Cardiac septum (tissue), 1 donor: Measurements from ENCODE around the gene MYO5B. TPM values are rescaled to one million over a fixed set of nuclear protein-coding genes. Genes with fewer than 3 reads are reported as not detected.
"Not testable (repeated sequence)": the region's sequence is repeated elsewhere in the genome, so short reads cannot be mapped to it uniquely, and the experiment has no call there.

Source experiments
- DNase-seq: peaks from one replicate; pipeline ENCODE4 v3.0.0-alpha.2; 2020; ENCODE audit warnings: low spot score
- intact Hi-C: fragments of 100-400 bp; cut with DNase I; formaldehyde crosslinking; loops from one replicate; pipeline ENCODE4 v1.14.0; 2022
- total RNA-seq: library from RNA; stranded (reverse); fragmentation: NEBNext Ultra II Directional; extraction: Animal tissue kit (Norgen Biotek cat#: 25700); gene quantifications from one replicate; pipeline ENCODE4 v1.2.1, GENCODE V29; 2021
- donor health status: DM: no; HTN: no; CAD: no.

Gene MYO5B
- total RNA-seq, 1 donor from 2014 or later, result 5.2 TPM

DNA sequence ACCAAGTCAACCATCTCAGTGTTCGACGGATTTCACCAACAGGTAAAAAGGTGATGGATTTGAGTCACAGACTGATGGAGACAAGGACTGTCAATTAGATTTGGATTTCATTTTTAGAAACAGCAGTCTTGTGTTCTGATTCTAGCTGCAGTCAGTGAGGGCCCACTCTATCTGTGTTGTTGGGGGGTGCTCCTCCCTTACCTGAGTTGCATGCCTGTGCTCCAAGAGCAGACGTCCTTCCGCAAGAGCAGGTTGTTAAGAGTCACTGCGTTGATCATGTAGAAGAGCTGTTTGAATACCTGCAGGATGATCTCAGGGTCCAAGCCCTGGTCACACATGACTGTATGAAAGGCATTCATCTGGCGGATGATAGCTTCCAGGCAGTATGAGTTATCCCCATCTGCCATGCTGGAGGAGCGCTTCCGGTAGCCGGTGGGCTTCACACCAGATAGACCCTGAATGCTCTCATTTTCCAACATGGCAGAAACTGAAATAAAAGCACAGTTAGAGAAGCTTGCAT lies 357.6 kb downstream of the MYO5B start:
- DNase-seq, intact Hi-C loops: not testable (repeated sequence)

DNA sequence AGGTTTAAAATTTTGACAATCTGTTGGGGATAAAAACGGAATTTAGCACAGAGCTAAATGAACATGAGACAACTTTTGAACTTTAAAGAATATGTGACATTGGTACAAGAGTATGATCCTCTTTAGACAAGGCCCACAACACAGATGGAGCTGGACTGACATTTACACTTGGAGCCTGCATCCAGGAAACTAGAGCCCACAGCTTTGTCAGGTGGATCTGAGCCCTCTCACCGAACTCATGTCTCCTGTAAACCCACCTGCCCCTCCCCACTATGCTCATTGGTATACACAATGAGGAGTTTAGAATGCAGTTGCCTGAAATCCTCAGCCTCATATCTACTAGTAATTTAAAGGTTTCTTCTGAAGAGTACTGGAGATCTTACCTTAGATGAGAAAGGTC lies 359.5 kb downstream of the MYO5B start:
- intact Hi-C loops, result no loop called here
- DNase-seq, result no peak

DNA sequence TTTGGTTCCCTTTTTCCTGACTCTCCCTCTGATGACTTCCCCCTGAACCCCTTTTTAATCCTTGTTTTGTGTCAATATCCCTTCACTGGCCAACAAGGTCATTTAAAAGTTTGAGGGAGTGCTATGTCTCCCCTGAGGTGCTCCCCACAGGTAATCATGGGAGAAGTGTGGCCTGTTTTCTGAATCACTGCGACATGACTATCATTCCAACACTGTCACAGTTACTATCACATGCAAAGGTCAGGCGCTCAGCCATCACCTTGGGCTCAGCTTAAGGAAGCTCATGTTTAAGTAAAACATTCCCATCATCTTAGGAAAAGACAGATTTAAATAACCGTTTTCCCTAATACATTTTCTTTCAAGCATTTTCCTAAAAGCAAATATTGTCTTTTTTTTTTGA lies 360.7 kb downstream of the MYO5B start:
- no peak for DNase-seq
- intact Hi-C loops, result no loop called here

DNA sequence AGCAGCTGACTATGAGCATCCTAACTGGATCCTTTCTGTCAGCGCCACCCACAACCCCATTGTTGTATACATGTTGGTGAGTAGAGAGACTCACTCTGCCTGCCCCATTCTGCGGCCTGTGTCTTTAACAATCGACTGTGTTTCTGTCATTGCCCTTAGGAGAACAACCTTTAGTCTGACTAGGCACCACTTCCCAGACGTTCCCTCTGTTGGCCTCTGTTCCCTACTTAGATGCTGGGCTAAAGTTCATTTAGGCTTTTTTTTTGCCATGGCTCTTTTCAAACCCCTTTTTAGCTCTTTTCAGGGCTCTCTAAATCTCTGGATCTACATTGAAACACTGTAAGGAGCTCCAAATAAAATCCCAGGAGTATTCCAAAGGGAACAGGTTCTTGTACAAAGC lies 361.1 kb downstream of the MYO5B start:
- intact Hi-C loops, result no loop called here

DNA sequence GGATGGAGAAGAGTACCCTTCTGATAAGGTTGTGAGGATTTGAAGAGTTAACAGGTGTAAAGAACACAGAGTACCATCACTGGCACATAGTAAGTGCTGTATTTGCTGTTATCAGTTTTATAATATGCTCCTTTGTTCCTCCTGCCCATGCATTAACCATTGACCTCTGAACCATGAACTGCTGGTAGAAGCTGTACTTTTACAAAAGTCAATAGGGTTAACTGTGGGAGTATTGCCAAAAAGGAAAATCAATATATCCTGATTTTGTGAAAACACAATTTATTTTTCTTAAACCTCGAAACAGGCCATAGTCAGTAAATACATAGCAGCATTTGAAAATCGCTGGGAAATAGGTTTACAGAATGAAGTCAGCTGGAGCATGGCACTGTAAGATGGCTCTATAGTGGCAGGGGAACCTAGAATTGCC lies 362.7 kb downstream of the MYO5B start:
- DNase-seq, result no peak
- intact Hi-C loops, result no loop called here

More for the DNA sequence above, 361.1 kb downstream of the MYO5B start:
- no peak for DNase-seq

DNA sequence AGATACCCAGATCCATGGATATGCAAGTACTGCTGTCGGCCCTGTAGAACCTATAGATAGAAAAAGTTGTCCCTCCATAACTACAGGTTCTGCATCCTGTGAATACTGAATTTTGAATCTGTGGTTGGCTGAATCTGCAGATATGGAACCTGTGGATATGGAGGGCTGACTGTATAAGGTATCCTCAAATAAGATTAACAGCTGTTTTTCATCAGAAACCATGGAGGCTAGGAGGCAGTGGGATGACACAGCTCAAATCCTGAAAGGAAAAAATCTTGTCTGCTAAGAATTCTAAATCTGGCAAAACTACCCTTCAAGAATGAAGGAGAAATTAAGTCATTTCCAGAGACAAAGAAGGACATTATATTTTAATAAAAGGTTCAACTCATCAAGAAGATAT lies 367.0 kb downstream of the MYO5B start:
- intact Hi-C loops, result no loop called here
- DNase-seq, result no peak

DNA sequence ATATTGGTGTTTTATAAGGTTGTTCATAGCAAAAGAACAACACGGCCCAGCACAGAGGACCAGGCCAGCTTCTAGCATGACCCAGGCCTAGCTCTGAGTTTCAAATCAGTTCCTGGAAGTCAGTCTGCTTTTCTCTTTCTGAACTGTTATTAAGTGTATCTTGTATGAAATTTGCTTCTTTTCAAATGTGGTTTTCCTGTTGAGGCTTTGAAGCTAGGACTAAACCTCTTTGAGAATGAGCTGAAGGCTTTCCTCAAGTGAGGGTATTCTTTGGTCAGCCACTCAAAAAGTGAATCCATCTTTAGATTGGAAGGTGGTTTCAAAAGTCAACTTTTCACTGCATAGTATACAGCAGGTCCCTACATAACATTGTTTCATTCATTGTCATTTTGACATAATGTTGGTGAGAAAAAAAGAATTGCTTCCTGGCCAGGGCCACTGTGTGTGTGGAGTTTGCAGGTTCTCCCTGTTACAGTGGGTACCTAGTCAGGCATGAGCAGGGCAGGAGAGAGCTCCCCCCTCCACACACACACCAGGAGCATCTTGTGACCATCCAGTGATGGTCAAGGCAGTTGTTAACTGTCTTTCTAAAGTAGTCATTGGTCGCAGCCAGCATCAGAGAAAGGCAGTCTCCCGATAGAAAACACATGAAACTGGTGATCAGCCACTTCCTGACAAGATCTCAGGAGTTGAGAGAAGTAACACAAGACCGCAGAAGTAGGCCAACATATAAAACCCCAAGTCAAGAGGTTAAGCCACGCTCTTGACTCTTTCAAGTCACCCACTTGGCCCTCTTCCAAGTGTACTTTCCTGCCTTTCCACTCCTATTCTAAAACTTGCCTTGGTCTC lies 374.9 kb downstream of the MYO5B start:
- DNase-seq, result no peak
- intact Hi-C loops, result no loop called here

DNA sequence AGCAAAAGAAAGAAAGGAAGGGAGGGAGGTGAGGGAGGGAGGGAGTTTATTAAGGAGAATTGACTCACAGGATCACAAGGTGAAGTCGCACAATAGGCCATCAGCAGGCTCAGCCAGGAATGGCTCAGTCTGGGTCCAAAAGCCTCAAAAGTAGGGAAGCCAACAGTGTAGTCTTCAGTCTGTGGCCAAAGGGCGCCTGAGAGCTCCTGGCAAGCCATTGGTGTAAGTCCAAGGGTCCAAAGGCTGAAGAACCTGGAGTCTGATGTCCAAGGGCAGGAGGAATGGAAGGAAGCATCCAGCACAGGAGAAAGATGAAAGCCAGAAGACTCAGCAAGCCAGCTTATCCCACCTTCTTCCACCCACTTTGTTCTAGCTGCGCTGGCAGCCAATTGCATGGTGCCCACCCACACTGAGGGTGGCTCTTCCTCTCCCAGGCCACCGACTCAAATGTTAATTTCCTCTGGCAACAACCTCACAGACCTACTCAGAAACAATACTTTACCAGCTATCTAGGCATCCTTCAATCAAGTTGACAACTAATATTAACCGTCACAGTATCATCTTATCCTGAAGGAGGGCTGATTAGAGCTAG lies 375.8 kb downstream of the MYO5B start:
- DNase-seq, result no peak
- intact Hi-C loops, result no loop called here

DNA sequence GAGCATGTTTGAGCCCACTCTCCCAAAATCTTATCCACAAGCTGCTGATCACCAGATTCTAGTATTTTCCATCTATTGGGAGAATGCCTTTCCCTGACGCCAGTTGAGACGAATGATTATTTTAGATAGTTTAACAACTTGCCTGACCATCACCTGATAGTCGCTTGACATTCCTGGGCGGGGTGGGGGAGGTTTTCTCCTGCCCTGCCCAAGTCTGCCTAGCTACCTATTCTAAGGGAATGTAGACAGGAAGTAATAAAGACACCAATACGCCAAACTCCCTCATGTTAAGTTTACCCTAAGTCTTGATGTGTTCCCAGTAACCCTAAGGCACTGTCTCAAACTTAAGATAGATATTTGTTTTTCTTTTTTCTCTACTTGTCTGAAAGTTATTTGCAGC lies 377.0 kb downstream of the MYO5B start:
- DNase-seq, result no peak
- intact Hi-C loops, result no loop called here

DNA sequence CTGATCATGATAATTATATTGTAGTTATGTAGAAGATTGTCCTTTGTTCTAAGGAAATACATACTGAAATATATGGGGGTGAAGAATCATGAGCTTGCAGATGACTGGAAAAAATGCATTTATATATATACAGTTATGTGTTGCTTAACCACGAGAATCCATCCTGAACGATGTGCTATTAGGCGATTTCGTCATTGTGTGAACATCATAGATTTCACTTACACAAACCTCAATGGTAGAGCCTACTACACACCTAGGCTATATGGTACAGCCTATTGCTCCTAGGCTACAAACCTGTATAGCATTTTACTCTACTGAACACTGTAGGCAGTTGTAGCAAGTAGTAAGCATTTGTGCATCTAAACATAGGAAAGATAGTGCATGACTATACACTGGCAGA lies 379.0 kb downstream of the MYO5B start:
- intact Hi-C loops, result no loop called here
- DNase-seq, result no peak

DNA sequence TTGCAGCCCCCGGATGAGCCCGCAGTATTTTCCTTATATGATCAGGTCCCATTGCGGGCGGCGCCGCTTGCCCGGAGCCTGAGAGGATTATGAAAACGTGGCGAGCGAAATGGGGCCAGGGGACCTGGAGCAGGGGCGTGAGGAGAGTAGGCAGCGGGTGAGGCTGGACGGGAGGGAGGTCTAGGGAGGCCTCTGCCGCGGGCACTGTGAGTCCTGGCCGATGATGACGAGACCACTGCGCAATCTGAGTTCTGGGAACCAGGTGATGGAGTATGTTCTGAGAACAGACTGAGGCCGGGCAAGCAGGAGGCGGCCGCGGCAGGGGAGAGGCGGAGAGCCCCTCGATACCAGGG lies 380.8 kb downstream of the MYO5B start:
- intact Hi-C loops, result loop anchor here (5.0 kb wide), 1 partner anchor 862 kb away; the partner anchor contains the start of gene SMAD7
- DNase-seq, result peak; percentile 78

DNA sequence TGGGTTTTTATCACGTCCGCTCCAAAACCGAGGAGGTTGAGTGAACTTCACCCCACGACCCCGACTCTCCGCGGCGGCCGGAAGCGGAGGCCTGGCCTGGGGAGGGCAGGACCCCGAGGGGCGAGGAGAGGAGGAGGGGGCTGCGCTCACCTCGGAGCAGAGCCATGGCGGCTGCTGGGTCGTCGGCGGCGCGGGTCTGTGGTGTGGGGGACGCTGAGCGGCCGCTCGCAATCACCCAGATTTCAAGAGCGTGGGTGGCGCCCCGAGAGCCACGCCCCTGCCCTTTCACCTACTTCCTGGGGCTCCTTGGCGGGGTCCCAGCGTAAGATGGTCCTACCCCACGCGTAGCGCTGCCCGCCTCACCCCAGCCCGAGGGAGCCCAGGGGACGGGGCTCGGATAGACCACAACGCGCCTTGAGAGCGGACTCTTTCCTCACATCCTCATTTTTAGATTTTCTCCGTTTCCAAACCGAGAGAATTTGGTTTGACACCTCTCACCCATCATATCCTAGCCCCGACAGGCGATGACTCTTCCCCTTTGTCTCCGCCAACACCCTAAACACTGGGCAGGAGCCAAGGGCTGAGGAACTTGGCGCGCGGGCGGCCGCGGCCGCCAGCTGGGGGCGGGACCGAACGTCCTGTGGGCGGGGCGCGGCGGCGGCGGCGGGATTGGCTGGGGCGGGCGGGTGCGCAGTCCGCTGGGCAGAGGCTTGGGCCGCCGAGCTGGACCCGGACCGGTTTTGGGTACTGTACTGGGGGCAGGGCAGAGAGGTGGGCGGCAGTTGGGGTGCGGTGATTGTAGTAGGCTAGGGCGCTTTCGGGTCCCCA lies 381.4 kb downstream of the MYO5B start, which contains the start of gene ACAA2:
ACAA2 (minus strand) TSS at position 215 of the 828 bp plus-strand sequence; CDS start at position 166, 49 bp downstream.
- intact Hi-C loops, result loop anchor here (5.0 kb wide), 1 partner anchor 861 kb away; the partner anchor contains the start of gene SMAD7
- DNase-seq, result peak; percentile 96

DNA sequence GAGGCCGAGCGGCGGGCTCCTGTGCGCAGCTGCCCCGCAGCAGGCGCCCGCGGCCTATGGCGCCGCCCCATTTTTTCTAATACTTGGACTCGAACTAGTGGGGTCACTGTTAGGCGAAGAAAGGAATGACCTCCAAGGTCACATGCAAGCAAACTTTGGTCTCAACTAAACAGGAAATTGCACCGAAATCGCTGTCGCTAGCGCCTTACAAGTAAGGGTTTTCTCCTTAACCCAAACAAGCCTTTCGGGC lies 382.0 kb downstream of the MYO5B start:
- peak; percentile 76 for DNase-seq
- intact Hi-C loops, result loop anchor here (5.0 kb wide), 1 partner anchor 861 kb away; the partner anchor contains the start of gene SMAD7

DNA sequence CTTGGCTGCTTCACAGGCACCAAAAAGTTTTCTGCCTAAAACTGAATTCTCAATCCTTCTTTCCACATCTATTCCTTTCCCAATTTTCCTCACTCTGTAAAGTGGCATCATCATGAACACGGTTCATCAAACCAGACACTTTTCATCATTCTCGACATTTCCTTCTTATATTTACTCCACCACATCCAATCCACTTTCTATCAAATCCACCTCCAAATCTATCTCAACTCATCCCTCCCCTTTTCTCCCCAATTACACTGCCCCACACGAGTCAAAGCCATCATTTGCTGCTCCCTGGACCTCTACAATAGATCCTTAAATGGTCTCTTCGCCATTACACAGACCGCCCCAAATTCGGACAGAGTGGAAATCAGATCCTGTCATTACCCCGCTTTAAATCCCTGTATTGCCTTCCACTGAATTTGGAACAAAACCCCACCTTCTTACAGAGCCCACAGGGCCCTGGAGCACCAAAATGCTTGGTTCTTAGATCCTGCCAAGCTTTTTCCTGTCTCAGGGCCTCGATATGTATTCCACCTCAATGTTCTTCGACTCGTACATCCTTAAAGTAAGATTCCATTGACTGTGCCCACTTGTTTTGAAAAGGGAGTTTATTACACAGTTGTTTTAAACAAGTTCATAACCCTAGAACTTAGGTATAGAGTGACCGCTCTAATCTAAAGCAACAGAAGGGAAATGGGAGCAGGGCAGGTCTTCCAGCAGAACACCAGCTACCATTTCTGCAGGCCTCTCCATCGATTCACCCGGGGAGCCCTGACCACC lies 382.5 kb downstream of the MYO5B start:
- DNase-seq, result no peak
- intact Hi-C loops, result loop anchor here (5.0 kb wide), 1 partner anchor 860 kb away; the partner anchor contains the start of gene SMAD7

DNA sequence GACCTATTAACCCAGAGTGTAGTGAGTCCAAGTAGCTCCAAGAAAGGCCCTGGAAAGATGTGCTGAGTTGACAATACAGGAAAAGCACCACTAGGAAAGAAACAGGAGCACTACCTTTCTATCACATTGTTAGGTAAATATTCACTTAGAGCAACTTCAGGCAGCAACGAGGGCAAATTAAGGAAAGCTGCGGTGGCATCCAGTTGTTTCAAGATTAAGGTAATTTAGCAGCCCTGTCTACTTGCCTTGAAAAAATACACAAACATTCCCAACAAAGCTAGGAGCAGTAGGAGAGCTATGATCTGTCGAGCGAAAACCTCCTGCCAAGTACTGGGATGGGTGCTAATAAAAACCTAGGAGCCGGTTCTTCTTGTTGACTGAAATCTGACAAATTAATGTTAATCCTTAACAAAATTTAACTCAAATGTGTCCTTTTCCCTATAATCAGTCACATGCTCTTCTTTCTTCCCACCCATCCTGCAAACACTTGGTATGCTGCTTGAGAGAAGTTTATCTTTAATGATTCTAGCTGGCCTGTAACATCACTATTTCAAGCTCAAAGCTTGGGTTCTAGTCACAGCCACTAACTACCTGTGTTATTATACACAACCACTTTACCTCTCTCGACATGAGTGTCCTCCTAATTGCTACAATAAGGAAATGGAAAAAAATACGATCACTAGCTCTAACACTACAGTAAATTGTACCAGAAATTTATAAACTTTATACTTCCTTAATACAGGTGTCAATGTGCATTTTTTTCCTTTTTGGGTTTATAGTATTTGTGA lies 383.6 kb downstream of the MYO5B start:
- intact Hi-C loops, result loop anchor here (5.0 kb wide), 1 partner anchor 859 kb away; the partner anchor contains the start of gene SMAD7
- DNase-seq, result no peak

DNA sequence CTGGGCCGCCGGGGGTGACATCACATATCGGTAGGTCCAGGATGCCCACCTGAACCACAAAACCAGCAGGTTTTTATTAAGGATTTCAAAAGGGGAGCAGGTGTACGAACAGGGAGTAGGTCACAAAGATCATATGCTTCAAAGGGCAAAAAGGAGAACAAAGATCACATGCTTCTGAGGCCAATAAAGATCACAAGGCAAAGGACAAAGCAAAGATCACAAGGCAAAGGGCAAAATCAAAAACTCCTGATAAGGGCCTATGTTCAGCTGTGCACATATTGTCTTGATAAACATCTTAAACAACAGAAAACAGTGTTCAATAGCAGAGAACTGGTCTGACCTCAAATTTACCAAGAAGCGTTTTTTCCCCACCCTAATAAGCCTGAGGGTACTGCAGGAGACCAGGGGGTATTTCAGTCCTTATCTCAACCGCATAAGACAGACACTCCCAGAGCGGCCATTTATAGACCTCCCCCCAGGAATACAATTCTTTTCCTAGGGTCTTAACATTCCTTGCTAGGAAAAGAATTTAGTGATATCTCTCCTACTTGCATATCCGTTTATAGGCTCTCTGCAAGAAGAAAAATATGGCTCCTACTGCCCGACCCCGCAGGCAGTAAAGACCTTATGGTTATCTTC lies 386.3 kb downstream of the MYO5B start:
- intact Hi-C loops, DNase-seq: not testable (repeated sequence)

DNA sequence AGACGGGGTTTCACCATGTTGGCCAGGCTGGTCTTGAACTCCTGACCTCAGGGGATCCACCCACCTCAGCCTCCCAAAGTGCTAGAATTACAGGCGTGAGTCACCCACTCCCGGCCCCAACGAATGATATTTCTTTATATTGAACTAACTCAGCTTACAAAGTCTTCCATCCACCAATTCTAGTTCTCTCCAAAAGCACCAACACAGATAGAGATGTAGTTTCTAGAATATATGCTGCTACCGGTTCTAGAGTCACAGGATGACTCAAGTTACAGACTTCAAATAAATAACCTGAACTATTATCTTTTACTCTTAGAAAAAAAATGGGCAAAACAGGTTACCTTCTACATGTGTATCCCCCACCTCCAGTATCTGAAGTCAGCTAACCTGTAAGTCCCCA lies 390.9 kb downstream of the MYO5B start:
- intact Hi-C loops, result no loop called here
- no peak for DNase-seq

DNA sequence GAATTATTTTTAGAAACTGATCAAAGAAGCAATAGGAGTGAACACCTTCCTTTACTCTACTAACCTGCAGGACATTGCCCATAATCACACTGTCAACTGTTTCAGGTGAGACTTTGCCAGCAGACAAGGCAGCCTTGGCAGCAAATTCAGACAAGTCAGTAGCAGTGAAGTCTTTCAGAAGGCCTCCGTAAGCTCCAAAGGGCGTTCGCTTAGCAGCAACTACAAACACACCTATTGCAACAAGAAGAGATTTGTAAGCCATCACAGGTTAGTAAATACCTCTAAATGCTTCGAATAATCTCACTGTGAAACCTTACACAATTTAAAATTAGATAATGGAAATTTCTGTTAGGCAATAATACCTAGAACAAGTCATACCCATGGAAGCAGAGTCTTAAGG lies 392.3 kb downstream of the MYO5B start:
- intact Hi-C loops, result no loop called here
- DNase-seq, result no peak
